ENCODE measurements around the gene CAMK1. TPM values are rescaled to one million over a fixed set of nuclear protein-coding genes. Genes with fewer than 3 reads are reported as not detected.

The CAMK1 gene
- total RNA-seq, 1 donor from 2014 or later = 35.7 TPM

DNA sequence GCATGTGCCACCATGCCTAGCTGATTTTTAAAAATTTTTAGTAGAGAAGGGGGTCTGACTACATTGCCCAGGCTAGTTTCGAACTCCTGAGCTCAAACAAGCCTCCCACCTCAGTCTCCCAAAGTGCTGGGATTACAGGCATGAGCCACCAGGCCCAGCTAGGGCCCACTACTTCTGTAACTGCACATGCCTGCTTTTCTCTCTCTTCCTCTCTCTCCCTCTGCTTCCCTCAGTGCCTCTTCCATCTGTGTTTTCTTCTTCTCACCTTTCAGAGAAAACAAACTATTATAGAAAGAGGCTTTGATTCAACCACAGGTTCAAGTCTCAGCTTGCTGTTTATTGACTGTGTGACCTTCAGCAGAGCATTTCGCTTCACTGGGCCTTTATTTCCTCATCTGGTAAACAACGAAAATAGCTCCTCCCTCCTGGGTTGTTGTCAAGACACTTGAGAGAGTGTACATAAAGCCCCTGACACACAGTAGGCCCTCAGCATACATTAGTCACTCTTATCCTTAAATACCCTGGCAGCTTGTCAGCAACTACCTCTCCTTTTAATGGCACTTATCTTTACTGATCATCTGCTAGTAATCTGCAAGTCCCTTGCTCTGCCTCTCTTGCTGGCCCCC lies 12.3 kb upstream of the CAMK1 start:
- H3K36me3 ChIP-seq = peaks cover 68% of the 10 kb centered on the region
- H3K4me1 ChIP-seq = peaks cover 19% of the 10 kb centered on the region
- H3K27ac ChIP-seq = no peak overlapping the region
- no peaks in the 10 kb centered on the region for H3K27me3 ChIP-seq
- DNase-seq = no peak
- no peak for ATAC-seq
- no peak for TF ChIP-seq CTCF (IDR thresholded peaks at IDR 0.05)
- intact Hi-C loops (cut with DNase I) = no loop called here
- H3K9me3 ChIP-seq = no peaks in the 10 kb centered on the region
- no peak overlapping the region for H3K4me3 ChIP-seq

GRCh38 chr3:9781551-9781950 lies 11.8 kb upstream of the CAMK1 start:
- ATAC-seq (no peak), DNase-seq (no peak)
- no peaks in the 10 kb centered on the region for H3K9me3 ChIP-seq
- H3K4me3 ChIP-seq = no peak overlapping the region
- H3K27me3 ChIP-seq = no peaks in the 10 kb centered on the region
- H3K27ac ChIP-seq = no peak overlapping the region
- peaks cover 21% of the 10 kb centered on the region for H3K4me1 ChIP-seq
- no peak for TF ChIP-seq CTCF (IDR thresholded peaks at IDR 0.05)
- peaks cover 64% of the 10 kb centered on the region for H3K36me3 ChIP-seq
- intact Hi-C loops (cut with DNase I) = no loop called here

DNA sequence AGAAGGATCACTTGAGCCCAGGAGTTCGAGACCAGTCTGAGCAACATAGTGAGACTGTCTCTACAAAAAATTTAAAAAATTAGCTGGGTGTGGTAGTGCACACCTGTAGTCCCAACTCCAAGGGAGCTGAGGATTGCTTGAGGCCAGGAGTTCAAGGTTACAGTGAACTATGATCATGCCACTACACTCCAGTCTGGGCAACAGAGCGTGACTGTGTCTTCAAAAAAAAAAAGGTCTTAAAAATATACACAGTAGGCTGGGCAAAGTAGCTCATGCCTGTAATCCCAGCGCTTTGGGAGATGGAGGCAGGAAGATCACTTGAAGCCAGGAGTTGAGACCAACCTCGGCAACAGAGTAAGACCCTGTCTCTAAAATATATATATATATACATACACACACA lies 11.2 kb upstream of the CAMK1 start:
- ATAC-seq (no peak), DNase-seq (no peak)
- H3K27ac ChIP-seq = peak overlapping the region; percentile 74
- intact Hi-C loops (cut with DNase I) = no loop called here
- TF ChIP-seq CTCF (IDR thresholded peaks at IDR 0.05) = no peak
- peaks cover 21% of the 10 kb centered on the region for H3K4me1 ChIP-seq
- no peaks in the 10 kb centered on the region for H3K9me3 ChIP-seq
- no peaks in the 10 kb centered on the region for H3K27me3 ChIP-seq
- peaks cover 58% of the 10 kb centered on the region for H3K36me3 ChIP-seq
- no peak overlapping the region for H3K4me3 ChIP-seq

DNA sequence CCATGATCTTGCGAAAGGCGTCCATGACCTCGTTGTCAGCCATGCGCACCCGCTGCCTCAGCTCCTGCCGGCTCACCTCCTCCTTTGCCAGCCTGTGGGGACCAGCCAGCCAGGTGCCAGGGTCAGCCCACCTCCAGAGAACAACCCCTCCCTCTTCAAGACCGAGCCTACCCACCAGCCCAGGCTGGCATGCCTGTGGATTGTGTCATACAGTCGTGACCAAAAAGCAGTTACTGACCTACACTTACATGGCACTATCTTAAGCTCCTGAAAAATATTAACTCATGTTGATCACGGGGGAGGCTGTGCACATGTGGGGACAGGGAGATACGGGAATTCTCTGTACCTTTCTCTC lies 10.7 kb upstream of the CAMK1 start:
- ATAC-seq (no peak), DNase-seq (no peak)
- intact Hi-C loops (cut with DNase I) = no loop called here
- peak overlapping the region; percentile 74 for H3K27ac ChIP-seq
- peaks cover 53% of the 10 kb centered on the region for H3K36me3 ChIP-seq
- peaks cover 21% of the 10 kb centered on the region for H3K4me1 ChIP-seq
- H3K4me3 ChIP-seq = no peak overlapping the region
- TF ChIP-seq CTCF (IDR thresholded peaks at IDR 0.05) = no peak
- no peaks in the 10 kb centered on the region for H3K9me3 ChIP-seq
- no peaks in the 10 kb centered on the region for H3K27me3 ChIP-seq

- no peak for TF ChIP-seq CTCF (IDR thresholded peaks at IDR 0.05)
- intact Hi-C loops (cut with DNase I) = no loop called here
- no peak for DNase-seq
- Histone ChIP-seq H3K36me3 (peaks cover 48% of the 10 kb centered on the region), H3K27me3 (no peaks in the 10 kb centered on the region), H3K27ac (peak overlapping the region; percentile 74), H3K4me1 (peaks cover 21% of the 10 kb centered on the region), H3K4me3 (no peak overlapping the region), H3K9me3 (no peaks in the 10 kb centered on the region)
- peak; percentile 70 for ATAC-seq
Measured at GRCh38 chr3:9779721-9780457, 10.1 kb upstream of the CAMK1 start.

Measured in upper lobe of right lung (tissue), 1 donor.